AG20443 (cell line): Measurements from ENCODE around the gene KCNN4.

Experiments
- DNase-seq: peaks from one replicate; pipeline ENCODE4 v3.0.0; 2012; ENCODE audit warnings: low spot score, mixed read lengths

Gene KCNN4

DNA sequence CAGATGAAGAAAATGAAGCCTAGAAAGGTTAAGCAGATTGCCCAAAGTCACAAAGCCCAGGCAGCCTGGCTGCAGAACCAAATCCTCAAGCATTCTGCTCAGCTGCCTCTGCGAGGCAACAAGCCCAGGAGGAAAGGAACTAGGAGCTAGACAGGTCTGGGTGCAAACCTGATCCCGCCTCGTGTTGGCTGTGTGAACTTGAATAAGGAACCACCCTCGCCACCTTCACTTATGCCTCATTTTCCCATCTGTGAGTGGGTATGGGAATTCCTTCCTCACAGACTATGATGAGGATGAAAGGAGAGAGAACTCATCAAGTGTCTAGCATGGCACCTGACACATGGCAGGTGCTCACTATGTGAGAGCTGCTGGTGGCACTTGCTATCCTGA lies 32.6 kb downstream of the KCNN4 start:
- no peak for DNase-seq

DNA sequence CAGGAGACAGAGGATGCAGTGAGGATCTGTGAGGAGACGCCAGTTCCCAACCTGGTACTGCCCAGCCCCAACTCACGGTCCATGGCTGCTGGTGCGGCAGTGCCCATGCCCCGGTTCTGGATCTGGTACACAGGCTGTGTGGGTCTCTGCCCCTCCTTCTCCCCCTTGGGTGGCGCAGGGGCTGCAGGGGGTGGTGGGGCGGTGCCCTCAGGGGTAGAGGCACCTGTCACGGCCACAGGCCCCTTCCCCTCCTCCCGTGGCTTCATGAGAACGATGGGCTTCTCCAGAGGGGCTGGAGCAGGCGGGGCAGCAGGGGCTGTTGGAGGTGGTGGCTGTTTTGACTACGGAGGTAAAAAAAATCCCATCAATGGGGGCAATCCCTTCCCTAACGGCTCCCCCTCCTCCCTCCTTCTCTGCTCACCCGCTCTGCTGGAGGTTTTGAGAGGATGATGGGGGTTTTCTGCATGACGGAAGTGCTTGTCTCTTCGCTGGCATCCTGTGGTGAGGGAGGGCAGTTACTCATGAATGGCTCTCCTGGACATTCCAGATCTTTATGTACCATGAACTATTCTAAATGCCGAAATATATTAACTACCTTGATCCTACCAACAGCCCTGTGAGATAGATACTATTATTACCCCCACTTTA lies 33.1 kb downstream of the KCNN4 start:
- DNase-seq = no peak

DNA sequence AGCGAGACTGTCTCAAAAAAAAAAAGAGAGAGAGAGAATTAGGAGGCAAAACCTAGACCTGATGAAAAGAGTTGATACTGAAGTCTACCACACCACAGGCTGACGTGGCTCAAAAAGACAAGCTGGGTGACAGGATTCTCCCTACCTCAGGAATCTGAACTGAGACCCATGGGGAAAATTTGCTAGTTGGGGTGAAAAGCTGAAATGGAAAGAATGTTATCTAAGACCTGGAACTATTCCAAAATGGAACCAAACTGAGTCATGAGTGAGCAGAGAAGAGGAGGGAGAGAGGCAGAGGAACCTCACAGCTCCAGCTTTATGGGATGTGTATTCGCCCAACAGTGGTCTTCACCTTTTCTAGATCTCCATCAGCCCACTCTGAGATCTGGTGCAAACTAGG lies 37.7 kb downstream of the KCNN4 start:
- DNase-seq = no peak

DNA sequence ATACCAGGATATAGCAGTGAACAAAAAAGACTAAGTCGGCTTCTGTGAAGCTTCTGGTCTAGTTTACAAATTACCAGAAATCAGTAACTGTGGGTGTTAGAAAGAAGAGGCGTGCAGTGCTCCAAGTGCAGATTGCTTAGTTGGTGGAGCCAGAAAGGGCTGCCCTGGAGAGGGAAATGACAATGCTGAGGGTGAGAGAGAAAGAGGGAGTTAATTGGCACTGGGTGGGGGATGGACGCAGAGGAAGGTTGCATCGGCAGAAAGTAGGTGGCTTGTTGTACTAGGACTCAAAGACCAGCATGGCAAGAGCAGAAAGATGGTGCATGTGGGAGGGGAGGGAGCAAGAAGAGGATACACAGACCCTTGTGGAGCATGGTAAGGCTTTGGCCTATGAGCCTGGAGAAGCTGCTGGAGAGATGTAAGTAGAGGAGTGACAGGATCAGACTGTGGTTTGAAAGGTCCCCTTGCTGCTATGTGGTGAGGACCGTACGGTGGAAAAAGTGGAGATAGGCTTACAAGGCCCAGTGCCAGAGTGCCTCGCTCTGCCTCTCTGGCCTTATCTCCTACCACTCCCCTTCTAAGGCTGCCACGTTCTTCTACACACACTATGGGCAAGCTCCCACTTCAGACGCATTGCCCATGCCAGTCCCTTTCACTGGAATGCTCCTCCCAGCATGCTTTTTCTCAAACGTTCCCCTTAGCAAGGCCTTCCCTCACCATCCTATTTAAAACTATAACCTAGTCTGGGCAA lies 39.5 kb downstream of the KCNN4 start:
- no peak for DNase-seq

DNA sequence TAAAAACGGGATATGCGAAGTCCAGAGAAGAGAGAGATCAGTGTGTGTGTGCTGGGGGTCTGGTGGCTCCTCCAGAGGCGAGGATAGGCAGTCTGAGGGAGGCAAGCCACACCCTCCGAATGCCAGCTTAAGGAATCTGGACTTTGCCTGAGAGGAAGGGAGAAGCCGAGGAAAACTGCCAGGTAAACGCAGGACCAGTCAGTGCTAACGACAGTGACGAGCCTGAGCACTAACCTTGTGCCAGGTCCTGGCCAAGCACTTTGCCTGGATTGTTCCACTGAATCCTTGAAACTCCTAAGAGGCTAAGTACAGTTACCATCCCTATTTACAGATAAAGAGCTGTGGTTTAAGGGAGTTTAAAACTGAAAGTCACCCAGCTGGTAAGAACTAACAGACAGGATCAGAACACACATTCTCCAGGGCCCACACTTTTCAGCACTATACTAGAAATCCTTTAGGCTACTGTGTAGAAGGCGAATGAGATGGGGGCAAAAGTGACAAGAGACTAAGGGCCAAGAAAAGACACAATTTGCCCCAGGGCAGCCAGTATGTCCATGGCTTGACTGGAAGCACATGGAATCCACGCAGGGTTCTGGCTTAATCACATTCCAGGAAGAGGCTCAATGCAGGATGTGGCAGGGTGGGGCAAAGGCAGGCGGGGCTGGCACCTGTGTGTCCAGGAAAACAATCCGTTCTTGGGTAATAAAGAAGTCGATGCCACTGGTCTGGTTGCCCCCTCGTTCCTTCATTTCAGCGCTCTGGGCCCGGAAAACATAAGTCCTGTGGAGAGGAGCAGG lies 41.1 kb downstream of the KCNN4 start:
- no peak for DNase-seq

DNA sequence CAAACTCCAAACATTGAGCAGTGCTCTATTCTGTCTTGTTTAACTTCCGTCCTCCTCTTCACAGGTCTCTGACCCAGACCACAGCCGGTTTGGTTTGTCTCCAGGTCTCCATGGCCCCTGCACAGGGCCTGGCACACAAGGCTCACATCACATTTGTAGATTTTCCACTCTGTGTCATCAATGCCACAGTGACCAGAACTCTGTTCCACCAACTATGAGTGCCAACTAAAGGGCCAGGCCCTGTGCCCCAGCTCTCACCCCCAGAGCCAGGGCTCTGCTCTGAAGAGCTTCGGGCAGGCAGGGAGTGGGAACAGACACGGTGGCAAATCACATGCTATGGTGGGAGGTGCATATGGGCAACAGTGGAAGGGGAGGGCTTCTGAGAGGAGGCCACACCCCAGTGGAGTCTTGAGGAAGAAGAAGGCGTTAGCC lies 42.0 kb downstream of the KCNN4 start:
- DNase-seq = no peak

DNA sequence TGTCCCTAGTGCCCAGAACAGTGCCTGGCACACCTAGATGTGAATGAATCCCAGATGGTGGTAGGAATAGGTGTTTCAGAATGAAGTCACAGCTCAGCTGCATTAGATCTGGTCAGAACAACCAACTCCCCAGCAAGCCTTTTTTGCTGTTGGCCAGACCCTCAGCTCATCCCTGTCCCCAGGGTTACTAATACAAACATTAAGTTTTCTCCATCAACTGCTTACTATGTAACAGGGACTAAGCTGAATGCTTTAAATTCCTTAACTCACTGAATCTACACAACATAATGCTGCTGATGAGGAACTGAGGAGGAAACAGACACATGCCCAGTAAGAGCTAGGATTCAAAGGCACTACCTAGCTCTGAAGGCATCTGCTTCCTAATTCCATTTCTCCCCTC lies 44.8 kb downstream of the KCNN4 start:
- peak; percentile 44 for DNase-seq

DNA sequence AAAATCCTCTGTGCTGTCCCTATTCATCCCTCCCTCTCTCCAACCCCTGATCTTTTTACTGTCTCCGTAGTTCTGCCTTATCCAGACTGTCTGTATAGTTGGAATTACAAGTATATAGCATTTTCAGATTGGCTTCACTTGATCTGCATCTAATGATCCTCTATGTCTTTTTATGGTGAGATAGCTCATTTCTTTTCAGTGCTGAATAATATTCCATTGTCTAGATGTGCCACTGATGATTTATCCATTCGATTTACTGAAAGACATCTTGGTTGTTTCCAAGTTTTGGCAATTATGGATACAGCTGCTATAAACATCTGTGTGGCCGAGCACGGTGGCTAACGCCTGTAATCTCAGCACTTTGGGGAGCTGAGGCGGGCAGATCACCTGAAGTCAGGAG lies 45.8 kb downstream of the KCNN4 start:
- no peak for DNase-seq

DNA sequence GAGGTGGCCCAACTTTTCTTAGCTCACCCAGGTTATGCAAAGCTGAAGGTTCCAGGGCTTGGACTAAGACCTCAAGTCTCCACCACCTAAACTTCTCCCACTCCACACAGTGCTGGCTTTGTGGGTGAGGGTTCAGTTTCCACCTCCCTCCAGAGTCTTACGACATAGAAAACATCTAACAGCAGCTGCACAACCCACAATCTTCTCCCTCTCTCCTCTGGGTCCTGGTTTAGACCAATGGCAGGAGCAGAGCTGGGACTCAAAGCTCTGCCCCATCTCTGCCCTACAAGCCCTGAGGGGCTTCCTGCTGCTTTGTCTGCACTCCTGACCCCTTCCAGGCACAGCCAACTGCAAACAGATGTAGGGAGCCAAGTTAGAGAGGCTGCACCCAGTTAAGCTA lies 48.9 kb downstream of the KCNN4 start:
- DNase-seq = no peak

DNA sequence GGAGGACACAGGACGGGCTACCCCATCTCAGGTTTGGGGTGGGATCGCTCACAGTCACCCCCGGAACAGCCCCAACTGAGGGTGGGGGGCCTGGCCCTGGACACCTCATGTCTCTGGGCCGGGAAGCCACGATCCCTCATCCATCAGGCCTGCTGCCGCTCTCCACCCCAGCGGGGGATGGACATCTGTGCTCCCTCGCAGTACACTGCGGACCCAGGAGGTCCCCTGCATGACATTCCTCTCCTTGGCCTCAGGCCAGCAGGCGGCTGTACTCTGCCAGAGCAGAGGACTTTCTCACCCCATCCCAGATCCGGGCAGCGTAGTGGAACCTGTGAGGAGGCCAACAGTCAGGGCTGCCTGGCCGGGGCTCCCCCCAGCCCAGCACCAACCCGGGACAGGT lies 49.4 kb downstream of the KCNN4 start:
- no peak for DNase-seq

DNA sequence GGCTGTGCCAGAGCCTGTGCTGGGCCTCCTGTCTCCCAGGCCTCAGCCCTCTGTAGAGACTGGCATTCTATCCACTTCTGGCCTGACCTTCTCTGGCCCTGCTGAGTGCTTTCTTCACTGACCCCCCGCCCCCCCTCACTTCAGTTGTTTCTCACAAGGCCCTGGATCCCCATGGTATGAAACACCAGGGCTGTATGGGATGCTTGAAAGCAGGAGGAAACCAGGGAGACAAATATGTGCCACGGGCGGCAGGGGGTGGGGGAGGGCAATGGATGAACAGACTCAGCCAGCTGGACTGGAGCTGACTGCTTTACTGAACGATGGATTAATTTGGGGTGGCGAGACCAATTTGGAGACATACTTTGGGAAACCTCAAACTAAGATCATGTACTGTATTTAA lies 50.9 kb downstream of the KCNN4 start:
- no peak for DNase-seq

DNA sequence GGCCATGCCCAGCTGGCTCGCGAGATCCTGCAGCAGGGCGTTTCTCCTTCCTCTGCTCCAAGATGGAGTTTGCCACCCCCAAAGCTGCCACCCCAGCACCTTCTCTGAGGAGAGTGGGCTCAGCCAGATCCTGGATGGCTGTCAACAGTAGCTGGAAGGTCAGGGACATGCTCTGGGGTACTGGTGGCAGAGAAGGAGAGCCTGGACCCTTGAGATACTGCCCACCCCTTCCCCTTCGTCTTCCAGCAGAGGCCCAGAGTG lies 53.2 kb downstream of the KCNN4 start:
- no peak for DNase-seq

DNA sequence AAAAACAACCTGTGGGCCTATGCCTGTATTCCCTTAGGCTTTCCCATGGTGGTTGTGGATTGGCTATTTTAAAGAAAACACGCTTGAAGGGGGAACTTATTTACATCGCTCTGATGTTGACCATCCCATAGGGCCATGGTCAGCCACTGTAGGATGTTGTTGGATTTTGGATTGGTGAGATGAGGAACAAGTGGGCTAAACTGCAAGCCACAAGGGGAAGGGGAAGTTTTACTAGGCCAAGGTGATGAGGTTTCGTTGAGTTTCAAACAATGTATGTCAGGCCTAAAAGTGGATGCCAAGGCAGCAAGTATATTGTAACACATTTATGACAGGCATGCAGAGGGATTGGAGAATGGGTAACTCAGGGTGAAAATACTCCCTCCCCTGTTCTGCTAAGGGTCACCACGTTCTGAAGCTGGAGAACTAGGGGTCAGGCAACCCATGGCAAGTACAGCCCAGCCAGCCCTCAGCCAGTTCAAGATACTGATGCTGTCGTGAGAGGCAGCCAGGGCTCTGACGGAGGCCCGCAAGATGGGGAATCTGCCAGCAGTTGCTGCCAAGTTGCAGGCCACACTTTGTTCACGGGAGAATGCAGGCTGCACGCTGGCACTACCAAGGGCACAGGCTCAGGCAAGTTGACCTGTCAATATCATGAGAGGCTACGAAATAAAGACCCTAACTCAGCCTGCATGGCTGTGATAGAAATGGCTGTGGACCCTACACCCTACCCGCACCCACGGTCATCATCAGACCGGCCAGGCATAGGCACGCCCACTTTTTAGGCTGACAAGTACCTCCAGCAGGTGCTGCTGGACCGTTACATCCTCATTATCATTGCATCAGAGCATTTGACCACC lies 53.8 kb downstream of the KCNN4 start:
- peak; percentile 63 for DNase-seq

DNA sequence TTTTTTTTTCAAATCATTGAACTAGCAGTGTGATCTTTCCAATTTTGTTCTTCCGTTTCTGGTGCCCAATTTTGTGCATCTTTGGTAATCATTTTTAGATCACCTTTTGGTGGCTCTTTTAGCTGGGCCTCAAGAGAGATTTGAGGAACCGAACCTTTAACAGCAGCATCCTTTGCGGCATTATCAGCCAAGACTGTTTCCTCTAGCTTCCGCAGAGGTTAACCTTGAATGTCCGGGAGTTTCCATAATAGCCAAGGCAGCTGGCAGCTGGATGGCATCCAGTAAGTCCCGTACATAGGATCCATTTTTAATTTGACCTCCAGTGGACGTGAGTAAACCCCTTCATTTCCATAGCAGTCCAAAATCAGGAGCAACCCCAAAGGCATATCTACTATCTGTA lies 55.3 kb downstream of the KCNN4 start:
- DNase-seq = no peak

DNA sequence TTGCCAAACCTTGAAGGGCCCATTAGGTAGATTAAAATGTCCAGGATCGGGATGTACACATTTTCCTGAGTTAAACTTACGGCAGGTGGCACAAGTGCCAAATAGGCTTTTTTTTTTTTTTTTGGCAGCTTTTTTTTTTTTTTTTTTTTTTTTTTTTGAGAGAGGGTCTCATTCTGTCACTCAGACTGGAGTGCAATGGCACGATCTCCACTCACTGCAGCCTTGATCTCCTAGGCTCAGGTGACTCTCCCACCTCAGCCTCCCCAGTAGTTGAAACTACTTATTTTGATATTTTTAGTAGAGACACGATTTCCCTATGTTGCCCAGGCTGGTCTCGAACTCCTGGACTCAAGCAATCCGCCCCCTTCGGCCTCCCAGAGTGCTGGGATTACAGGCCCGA lies 55.9 kb downstream of the KCNN4 start:
- DNase-seq = no peak

DNA sequence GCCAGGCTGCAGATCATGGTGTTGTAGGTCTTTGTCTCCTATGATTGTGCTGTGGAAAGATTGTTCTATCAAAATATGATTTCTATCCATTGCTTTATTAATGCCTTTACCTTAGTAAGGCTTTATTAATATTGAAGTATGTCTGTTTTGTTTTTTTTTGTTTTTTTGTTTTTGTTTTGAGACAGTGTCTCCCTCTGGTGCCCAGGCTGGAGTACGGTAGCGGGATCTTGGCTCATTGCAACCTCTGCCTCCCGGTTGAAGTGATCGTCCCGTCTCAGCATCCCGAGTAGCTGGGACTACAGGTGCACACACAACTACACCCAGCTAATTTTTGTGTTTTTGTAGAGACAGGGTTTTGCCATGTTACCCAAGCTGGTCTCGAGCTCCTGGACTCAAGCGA lies 57.2 kb downstream of the KCNN4 start:
- no peak for DNase-seq

DNA sequence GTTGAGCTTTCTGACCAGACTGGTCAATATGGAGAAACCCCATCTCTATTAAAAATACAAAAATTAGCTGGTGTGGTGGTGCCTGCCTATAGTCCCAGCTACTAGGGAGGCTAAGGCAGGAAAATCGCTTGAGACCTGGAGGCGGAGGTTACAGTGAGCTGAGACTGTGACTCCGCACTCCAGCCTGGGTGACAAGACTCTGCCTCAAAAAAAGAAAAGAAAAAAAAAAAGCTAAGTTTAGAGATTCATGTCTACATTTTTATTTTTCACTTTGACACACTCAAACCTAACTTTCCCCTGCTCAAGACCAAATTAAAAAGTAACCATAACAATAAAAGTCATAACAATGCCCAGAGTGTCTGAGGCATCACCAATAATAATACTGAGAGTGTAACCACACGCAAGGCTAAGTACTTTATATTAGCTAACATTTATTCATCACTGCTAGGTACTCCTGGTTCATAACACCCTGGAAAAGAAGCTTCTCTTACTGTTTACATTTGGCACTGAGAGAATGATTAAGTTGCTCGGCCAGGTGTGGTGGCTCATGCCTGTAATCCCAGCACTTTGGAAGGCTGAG lies 59.2 kb downstream of the KCNN4 start:
- no peak for DNase-seq

DNA sequence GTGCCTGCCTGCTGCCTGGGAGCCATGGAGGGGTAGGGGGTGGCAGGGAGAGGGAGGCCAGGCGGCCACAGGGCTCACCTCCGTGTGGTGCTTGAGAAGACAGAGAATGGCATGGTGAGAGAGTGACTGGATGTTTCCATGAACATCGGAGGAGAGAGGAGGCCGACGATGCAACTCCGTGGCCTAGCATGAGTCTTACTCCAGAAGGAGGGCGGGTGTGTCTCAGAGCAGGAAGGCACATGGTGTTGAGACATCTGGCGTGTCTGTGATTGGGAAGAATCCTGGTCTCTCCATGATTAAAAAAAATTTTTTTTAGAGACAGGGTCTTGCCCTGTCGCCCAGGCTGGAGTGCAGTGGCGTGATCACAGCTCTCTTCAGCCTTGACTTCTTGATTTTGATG lies 59.8 kb downstream of the KCNN4 start:
- DNase-seq = peak; percentile 68

DNA sequence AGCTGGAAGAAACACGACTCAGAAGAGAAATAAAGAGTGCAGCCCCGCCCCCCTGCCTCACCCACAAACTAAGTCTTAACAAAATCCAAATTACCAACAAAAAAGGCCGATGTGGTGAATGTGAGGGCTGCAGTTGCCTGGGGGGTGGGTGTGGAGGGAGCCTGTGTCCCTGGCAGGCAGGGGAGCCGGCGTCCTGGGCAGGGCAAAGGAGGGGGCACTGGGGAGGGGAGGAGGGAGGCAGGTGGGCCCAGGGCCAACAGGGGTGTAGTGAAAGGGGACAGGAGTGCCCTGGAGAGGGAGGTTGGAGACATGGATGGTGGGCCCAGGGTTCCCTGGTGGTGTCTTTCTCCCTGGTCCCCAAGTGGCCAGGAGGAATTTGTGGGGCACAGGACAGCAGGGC lies 60.9 kb downstream of the KCNN4 start:
- DNase-seq = no peak

DNA sequence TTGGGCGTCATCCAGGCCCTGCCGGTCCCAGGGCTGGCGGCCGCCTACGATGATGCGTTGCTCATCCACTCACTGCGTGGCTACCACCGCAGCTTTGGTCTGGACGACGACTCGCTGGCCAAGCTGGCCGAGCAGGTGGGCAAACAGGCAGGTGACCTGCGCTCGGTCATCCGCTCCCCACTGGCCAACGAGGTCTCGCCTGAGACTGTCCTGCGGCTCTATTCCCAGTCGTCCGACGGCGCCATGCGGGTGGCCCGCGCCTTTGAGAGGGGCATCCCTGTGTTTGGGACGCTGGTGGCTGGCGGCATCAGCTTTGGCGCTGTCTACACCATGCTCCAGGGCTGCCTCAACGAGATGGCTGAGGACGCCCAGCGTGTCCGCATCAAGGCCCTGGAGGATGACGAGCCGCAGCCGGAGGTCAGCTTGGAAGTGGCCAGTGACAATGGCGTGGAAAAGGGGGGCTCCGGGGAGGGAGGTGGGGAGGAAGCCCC lies 61.4 kb downstream of the KCNN4 start:
- DNase-seq = no peak

DNA sequence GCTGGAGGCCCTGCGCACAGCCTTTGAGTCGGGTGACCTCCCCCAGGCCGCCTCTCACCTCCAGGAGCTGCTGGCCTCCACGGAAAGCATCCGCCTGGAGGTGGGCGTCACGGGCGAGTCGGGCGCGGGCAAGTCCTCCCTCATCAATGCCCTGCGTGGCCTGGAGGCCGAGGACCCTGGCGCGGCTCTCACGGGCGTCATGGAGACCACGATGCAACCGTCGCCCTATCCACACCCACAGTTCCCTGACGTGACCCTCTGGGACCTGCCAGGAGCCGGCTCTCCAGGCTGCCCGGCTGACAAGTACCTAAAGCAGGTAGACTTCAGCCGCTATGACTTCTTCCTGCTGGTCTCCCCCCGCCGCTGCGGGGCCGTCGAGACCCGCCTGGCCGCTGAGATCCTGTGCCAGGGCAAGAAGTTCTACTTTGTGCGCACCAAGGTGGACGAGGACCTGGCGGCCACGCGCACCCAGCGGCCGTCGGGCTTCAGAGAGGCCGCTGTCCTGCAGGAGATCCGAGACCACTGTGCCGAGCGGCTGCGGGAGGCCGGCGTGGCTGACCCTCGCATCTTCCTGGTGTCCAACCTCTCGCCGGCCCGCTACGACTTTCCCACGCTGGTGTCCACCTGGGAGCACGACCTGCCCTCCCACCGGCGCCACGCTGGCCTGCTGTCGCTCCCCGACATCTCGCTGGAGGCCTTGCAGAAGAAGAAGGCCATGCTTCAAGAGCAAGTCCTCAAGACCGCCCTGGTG lies 62.0 kb downstream of the KCNN4 start:
- DNase-seq = no peak
